CD4-positive, alpha-beta T cell treated with Interleukin-15 for 1 hour (primary cell): ENCODE results near the gene EGFL8.
"Not testable (repeated sequence)": the region's sequence is repeated elsewhere in the genome, so short reads cannot be mapped to it uniquely, and the experiment has no call there.

Source experiments
- DNase-seq: peaks from one replicate; pipeline ENCODE4 v3.0.0-alpha.2; 2020

Gene EGFL8

GRCh38 chr6:32185681-32186131 is 21.3 kb downstream of the EGFL8 start:
- peak; percentile 62 for DNase-seq

- not testable (repeated sequence) for DNase-seq
Observed at GRCh38 chr6:32186151-32186840, 21.9 kb downstream of the EGFL8 start.

- peak; percentile 22 for DNase-seq
Observed at GRCh38 chr6:32187009-32187709, 22.8 kb downstream of the EGFL8 start.

GRCh38 chr6:32187725-32188380 is 23.5 kb downstream of the EGFL8 start:
- not testable (repeated sequence) for DNase-seq

- DNase-seq = no peak
Observed at GRCh38 chr6:32188381-32189068, 24.1 kb downstream of the EGFL8 start.

GRCh38 chr6:32189069-32189741 is 24.8 kb downstream of the EGFL8 start:
- DNase-seq = no peak

- no peak for DNase-seq
Observed at GRCh38 chr6:32189742-32190053, 25.3 kb downstream of the EGFL8 start.

GRCh38 chr6:32190054-32190851 is 25.9 kb downstream of the EGFL8 start, which contains the start of gene PBX2:
PBX2 (minus strand) TSS chr6:32190202; CDS start chr6:32189915, 287 bp downstream.
- DNase-seq = peak; percentile 94

- no peak for DNase-seq
Observed at GRCh38 chr6:32190911-32191677, 26.7 kb downstream of the EGFL8 start.

GRCh38 chr6:32191696-32192607 is 27.6 kb downstream of the EGFL8 start:
- DNase-seq = peak; percentile 53

- DNase-seq = peak; percentile 59
Observed at GRCh38 chr6:32192608-32193039, 28.2 kb downstream of the EGFL8 start, which contains the start of gene GPSM3. GPSM3 (minus strand) TSS chr6:32192643; CDS start chr6:32192513, 130 bp downstream.

- not testable (repeated sequence) for DNase-seq
Observed at GRCh38 chr6:32193096-32193495, 28.7 kb downstream of the EGFL8 start.

GRCh38 chr6:32194388-32194787 is 30.0 kb downstream of the EGFL8 start:
- no peak for DNase-seq

- no peak for DNase-seq
Observed at GRCh38 chr6:32194825-32195651, 30.6 kb downstream of the EGFL8 start.

GRCh38 chr6:32195652-32195901 is 31.2 kb downstream of the EGFL8 start:
- DNase-seq = peak; percentile 100

GRCh38 chr6:32195902-32196681 is 31.7 kb downstream of the EGFL8 start:
- peak; percentile 89 for DNase-seq

- DNase-seq = peak; percentile 62
Observed at GRCh38 chr6:32196682-32197616, 32.6 kb downstream of the EGFL8 start.
